Suppressor macrophage treated with lipopolysaccharide for 4 hours (primary cell): ENCODE results near the gene BAHCC1.

ENCODE experiments used
- DNase-seq: peaks from one replicate; pipeline ENCODE4 v3.0.0-alpha.2; 2020

BAHCC1 gene

GRCh38 chr17:81464586-81464985 is 69.3 kb downstream of the BAHCC1 start:
- no peak for DNase-seq

GRCh38 chr17:81465910-81466309 is 70.7 kb downstream of the BAHCC1 start:
- no peak for DNase-seq

- no peak for DNase-seq
Observed at GRCh38 chr17:81466564-81467472, 71.6 kb downstream of the BAHCC1 start.

- no peak for DNase-seq
Observed at GRCh38 chr17:81468111-81468769, 73.0 kb downstream of the BAHCC1 start.

- no peak for DNase-seq
Observed at GRCh38 chr17:81468770-81469121, 73.5 kb downstream of the BAHCC1 start.

- DNase-seq = no peak
Observed at GRCh38 chr17:81469266-81469665, 74.0 kb downstream of the BAHCC1 start.

GRCh38 chr17:81470270-81470943 is 75.2 kb downstream of the BAHCC1 start:
- DNase-seq = no peak

GRCh38 chr17:81470944-81471817 is 75.9 kb downstream of the BAHCC1 start:
- no peak for DNase-seq

GRCh38 chr17:81471818-81472456 is 76.7 kb downstream of the BAHCC1 start:
- no peak for DNase-seq

GRCh38 chr17:81473019-81473418 is 77.8 kb downstream of the BAHCC1 start:
- no peak for DNase-seq

- DNase-seq = no peak
Observed at GRCh38 chr17:81474958-81475357, 79.7 kb downstream of the BAHCC1 start.

GRCh38 chr17:81476097-81476496 is 80.8 kb downstream of the BAHCC1 start:
- DNase-seq = no peak

GRCh38 chr17:81476635-81477034 is 81.4 kb downstream of the BAHCC1 start:
- DNase-seq = no peak

GRCh38 chr17:81477173-81477572 is 81.9 kb downstream of the BAHCC1 start:
- no peak for DNase-seq

GRCh38 chr17:81478119-81478518 is 82.9 kb downstream of the BAHCC1 start:
- no peak for DNase-seq

GRCh38 chr17:81479175-81480071 is 84.2 kb downstream of the BAHCC1 start:
- no peak for DNase-seq

- no peak for DNase-seq
Observed at GRCh38 chr17:81480140-81481072, 85.1 kb downstream of the BAHCC1 start.

GRCh38 chr17:81481073-81481799 is 86.0 kb downstream of the BAHCC1 start:
- peak; percentile 70 for DNase-seq

GRCh38 chr17:81481815-81482505 is 86.7 kb downstream of the BAHCC1 start:
- DNase-seq = no peak
